HG03565 (cell line): ENCODE results near the gene SIPA1.

Experiments used
- ATAC-seq: cut with Tn5 transposase; IDR thresholded peaks from one replicate; pipeline ENCODE4 v1.9.1; 2021; ENCODE audit warnings: mild to moderate bottlenecking, moderate library complexity; ENCODE audit not compliant: unreplicated experiment

The SIPA1 gene, protein sequence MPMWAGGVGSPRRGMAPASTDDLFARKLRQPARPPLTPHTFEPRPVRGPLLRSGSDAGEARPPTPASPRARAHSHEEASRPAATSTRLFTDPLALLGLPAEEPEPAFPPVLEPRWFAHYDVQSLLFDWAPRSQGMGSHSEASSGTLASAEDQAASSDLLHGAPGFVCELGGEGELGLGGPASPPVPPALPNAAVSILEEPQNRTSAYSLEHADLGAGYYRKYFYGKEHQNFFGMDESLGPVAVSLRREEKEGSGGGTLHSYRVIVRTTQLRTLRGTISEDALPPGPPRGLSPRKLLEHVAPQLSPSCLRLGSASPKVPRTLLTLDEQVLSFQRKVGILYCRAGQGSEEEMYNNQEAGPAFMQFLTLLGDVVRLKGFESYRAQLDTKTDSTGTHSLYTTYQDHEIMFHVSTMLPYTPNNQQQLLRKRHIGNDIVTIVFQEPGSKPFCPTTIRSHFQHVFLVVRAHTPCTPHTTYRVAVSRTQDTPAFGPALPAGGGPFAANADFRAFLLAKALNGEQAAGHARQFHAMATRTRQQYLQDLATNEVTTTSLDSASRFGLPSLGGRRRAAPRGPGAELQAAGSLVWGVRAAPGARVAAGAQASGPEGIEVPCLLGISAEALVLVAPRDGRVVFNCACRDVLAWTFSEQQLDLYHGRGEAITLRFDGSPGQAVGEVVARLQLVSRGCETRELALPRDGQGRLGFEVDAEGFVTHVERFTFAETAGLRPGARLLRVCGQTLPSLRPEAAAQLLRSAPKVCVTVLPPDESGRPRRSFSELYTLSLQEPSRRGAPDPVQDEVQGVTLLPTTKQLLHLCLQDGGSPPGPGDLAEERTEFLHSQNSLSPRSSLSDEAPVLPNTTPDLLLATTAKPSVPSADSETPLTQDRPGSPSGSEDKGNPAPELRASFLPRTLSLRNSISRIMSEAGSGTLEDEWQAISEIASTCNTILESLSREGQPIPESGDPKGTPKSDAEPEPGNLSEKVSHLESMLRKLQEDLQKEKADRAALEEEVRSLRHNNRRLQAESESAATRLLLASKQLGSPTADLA

DNA sequence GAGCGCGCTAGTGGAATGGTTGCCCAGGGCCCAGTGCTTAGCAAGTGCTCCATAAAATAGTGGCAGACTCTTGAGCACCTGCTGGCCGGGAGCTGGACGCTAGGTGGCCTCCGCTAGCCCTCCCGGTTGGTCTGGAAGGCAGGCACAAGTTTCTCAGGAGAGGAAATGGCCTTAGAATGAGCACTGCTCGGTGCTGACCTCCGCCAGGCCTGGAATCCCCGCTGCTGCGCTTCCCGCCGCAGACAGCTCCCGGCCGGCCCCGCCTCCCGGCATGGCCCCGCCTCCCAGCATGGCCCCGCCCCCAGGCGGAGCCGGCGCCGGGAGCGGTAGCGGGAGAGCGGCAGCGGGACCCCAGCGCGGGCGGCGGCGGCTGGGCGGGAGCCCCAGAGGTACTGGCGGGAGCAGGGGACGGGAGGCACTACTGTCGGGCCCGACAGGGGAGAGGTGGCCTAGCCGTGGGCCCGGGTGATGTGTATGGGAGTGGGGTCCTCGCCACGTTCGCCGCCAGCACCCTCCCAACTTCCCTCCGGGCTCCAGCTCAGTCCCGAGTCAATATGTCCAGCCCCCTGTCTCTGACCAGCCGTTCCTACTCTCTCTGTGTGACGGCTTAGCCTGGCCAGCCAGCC is at the start of gene SIPA1:
Gene SIPA1 (plus strand): TSS at position 308 of the 626 bp plus-strand sequence. CDS start 2,821 bp downstream, outside the sequence.
- no peak for ATAC-seq

DNA sequence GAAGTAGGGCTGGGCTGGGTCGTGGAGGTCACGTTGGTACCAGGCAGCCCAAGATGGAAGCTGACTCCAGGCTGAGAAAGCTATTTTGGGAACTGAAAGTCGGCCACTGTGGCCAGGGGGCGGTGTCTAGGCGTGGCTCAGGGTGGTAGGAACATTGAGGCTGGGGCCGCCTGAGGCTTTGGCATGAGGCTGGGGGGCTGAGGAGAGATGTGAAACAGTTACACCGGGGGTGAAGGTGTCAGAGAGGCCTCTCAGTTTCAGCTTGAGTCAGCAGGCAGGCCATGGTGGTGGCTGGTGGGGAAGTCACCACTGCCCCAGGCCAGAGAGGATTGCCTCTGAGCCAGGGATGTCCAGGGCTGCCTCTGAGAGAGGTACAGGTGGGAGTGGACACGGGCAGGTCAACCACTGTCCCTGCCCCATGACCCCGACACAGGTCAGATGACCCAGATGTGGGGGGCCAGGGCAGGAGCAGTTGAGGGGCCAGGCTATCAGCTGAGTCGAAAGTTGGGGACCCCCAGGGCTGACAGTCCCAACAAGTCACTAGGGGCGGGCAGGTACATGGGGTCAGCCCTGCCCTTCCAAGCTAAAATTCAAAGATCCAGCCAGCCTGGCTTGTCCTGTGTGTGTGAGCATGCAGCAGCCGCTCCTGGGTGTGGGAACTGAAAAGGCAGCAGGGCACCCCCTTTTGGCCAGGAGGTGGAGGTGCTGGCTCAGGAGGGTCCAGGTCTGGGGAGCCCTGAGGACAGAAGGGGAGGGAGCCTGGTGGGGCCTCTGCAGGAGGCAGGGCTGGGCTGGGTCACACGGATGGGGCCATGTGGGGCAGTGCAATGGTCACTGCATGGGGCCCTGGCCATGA is 49.5 kb upstream of the SIPA1 start:
- ATAC-seq, result peak; percentile 42

DNA sequence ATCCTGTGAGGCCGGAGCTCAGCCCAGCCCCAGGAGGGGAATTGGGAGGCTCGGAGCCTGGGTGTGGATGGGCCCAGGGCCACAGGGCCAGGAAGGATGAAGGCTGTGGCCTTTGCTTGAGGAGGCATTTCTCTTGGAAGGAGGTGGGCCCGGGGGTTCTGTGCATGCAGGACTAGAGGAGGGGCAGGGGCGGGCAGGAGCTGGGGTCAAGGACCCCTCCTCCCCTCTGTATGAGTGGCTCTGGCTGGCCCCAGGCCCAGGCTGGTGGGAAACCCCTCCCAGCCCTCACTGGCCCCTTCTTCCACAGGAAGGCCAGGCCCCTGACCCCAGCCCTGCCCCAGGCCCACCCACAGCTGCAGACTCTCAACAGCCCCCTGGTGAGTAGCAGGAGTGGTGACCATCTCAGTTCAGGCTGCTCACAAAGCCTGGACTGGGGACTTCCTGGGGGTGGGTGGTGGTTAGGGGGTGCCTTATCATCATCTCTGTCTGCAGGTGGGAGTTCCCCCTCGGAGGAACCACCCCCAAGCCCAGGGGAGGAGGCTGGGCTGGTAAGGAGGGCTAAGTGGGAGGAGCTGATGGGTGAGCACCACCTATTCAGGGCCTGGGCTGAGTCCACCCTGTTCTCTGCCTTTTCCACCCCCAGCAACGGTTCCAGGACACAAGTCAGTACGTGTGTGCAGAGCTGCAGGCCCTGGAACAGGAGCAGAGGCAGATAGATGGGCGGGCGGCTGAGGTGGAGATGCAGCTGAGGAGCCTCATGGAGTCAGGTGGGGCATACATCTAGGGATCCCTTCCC is 48.3 kb upstream of the SIPA1 start:
- ATAC-seq, result no peak

GRCh38 chr11:65590240-65590738 is 47.6 kb upstream of the SIPA1 start:
- no peak for ATAC-seq

DNA sequence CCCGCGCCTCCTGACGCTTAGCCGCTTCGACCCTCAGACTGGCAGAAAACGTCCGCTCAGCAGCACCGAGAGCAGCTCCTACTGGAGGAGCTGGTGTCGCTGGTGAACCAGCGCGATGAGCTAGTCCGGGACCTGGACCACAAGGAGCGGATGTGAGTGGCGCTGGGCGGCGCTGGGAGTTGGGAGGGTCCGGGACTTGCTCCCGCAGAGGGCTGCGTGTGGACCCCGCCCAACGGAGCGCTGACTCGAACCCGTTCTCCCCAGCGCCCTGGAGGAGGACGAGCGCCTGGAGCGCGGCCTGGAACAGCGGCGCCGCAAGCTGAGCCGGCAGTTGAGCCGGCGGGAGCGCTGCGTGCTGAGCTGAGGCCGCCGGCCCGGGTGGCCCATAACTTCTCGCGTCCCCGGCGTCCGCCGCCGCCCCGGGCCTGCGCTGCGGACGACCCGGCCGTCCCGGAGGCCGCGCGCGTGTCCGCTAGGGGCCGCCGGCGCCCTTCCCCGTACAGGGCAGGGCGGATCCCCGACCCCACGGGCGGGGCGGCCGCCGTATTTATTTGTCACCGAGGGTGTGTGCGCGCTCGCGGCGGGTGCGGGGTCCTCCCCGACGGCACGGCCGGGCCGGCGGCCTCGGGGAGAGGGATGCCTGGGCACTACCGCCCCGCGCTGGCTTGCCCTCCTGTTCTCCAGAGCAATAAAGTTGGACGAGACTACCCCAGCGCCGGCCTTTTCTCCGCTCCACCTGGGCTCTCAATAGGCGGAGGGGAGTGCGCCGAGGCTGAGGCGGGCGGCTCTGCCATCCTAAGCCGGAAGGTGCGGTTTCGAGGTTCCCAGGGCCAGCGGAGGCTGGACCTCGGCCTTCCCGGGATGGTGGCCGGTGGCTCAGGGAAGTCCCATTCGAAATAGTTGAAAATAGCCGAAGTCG is 45.7 kb upstream of the SIPA1 start:
- ATAC-seq, result no peak

GRCh38 chr11:65592858-65593517 is 44.9 kb upstream of the SIPA1 start:
- no peak for ATAC-seq

DNA sequence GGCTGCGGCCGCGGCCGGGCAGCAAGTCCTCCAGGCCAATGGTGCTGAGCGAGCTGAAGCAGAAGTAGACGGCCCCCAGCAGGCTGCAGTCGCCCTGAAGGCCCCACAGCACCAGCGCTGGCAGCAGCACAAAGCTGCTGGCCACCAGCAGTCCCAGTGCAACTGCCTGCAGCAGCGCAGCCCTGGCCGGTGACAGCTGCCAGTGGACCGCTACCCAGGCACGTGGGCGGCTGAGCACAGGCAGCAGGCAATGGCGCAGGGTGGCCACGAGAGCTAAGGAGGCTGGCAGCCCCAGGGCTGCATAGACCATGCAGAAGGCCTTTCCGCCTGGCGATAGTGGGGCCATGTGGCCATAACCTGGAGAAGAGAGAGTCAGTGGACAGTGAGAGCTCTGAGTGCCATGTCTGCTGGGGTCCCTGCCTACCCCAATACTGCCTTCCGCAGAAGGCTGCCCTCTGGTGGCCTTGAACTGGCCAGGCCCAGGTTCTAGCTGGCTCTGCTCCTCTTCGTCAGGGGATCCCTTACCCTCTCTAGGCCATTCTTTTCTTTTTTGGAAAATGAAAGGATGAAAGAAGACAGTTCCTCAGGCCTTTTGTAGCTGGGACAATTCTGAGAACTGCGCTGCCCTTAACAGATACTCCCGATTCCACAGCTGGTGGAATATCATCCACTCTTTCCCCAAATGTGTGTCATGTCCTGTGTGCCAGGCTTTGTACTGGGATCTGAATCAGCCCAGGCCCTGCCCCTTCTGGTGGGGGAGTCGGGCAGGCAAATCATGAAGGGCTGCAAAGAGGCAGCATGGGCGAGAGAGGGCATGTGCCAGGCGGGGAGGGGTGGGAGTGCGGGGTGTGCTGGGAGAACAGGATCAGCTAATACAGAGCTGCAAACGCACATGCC is 44.1 kb upstream of the SIPA1 start:
- no peak for ATAC-seq

DNA sequence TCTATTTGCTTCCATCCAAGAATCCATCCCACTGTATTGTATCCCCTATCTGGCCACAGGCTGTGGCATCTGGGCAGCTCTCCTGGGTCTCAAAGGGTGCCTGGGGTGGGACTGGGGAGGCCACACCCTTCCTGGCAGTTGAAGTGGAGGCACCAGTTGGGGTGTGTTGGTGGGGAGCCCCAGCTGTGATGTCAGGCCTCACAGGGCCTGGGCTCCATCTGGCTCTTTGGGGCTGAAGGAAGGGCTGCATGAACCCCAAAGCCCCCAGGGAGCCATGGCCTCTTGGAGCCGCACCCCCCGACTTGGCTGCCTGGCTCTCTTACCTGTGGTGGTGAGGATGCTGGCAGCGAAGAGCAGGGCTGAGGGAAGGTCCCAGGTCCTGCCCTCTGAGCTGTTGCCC is 42.8 kb upstream of the SIPA1 start:
- ATAC-seq, result no peak

DNA sequence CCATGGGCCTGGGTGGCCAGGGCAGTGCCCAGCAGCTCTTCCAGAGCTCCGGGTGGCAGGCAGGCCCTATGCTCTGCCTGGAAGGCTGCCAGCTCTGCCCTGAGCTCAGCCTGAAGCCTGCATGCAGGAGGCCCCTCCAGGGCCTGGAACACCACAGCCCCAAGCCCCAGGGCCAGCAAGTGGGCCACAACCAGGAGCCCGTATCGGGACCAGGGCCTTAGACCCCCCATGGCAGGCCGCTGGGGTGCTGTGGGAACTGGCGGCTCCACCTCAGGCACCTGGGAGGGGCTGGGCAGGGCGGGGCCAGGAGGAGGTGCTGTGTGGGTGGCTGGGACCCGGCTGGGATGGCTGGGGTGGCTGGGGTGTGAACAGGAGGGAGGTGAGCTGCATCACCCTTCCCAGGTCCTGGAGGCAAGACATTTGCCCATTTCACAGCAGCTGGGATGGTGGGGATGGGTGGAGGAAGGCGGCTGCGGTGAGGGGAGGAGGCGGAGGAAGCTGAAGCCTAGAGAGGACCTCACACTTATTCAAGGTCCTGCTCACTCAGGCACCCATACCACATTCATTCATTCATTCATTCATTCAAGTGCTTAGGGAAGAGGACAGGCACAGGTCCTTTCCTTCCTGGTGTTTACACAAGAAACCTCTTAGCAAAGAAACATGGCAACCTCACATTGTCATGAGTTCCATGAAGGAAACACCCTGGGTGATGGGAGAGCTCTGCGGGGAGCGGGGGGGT is 42.2 kb upstream of the SIPA1 start, which contains the start of gene KCNK7:
Gene KCNK7 (minus strand): TSS at position 258 of the 739 bp plus-strand sequence. CDS start 28 bp downstream, at position 230.
- ATAC-seq, result no peak

DNA sequence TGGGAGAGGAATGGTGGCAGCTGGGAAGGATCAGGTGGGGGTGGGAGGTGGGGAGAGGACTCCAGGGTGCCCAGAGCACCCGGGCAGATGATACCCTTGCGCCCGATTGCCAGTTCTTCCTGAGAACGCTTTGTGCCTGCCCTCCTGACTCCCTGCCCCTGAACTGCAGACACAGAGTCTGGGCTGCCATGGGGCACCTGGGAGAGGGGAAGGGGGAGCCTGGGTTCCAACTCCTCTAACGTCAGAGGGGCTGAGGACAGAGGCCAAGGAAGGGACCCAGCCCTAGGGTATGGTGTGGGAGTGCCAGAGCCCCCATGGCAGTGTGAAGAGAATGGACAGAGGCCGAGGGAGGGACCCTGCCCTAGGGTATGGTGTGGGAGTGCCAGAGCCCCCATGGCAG is 41.4 kb upstream of the SIPA1 start:
- no peak for ATAC-seq

GRCh38 chr11:65598258-65598699 is 39.6 kb upstream of the SIPA1 start:
- ATAC-seq, result no peak

DNA sequence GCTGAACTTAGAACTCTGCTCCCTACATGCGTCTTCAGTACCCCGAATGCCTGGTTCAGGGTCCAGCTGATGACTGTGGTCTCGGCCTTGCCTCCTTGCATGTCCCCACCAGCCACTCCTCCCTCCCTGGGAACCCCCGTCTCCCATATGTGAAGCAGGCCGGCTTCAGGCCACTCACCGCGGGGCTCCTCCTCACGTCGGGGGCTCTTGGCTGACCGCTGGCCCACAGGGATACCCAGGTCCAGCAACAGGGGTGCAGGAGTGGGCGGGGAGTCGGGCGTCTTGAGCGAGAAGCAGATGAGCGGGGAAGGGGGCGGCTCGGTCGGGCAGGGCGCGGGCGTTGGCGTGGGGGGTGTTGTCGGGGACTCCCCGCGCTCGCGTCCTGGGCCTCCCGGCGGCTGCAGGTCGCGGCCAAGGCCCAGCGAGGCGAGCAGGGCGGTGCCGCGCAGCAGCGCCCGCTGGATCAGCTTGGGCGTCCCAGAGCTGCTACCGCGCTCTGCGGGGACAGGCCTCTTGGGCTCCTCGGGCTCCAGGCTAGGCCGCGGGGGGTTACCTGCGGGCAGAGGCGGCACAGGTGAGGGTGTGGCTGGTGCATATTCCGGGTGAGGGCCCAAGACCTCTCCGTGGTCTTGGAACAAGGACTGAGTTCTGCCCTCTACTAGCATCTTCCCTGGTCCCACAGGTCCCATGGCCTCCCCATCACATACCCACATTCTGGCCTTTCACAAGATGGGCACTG is 38.5 kb upstream of the SIPA1 start:
- no peak for ATAC-seq

GRCh38 chr11:65599955-65600246 is 38.0 kb upstream of the SIPA1 start:
- ATAC-seq, result no peak

GRCh38 chr11:65604258-65604657 is 33.6 kb upstream of the SIPA1 start:
- ATAC-seq, result no peak
